PFSK-1 (cell line): ENCODE measurements around the gene SEH1L.

Experiments
- POLR2AphosphoS5 ChIP-seq: IDR thresholded peaks from 2 replicates; pipeline ENCODE4 v1.6.1; 2012; ENCODE audit warnings: low read depth, mild to moderate bottlenecking, control low read depth, low read length, moderate library complexity
- REST ChIP-seq, 2 experiments: IDR thresholded peaks; 2 replicates each; pipeline versions ENCODE4 v1.6.1 to v1.8.0; 2011 to 2012; ENCODE audit warnings: low read depth in 2 of 2, low read length in 2 of 2, control low read depth in 1 of 2, inconsistent platforms in 1 of 2, mild to moderate bottlenecking in 1 of 2, moderate library complexity in 1 of 2; ENCODE audit not compliant: insufficient read depth in 1 of 2
- TAF1 ChIP-seq: IDR thresholded peaks from 2 replicates; pipeline ENCODE4 v1.6.1; 2012; ENCODE audit warnings: low read length, control low read depth, borderline replicate concordance; ENCODE audit not compliant: insufficient read depth

DNA sequence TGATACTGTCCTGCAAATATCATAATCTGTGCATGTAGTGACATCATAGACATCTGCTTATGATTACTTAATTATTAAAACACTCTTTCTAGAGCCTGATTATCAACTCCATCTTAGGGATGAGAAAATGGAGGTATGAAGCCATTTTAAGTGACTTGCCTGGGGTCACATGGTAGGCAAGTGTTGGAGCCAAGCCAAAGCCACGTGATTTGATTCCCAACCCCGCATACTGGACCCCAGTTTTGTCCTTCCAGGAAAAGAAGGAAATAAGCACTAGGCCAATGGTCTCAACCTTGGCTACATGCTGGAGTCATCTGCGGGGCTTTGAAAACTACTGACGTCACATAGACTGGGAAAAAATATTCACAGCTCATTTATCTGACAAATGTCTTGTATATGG, 19.6 kb upstream of the SEH1L start:
- no peak for TF ChIP-seq TAF1
- no peak for TF ChIP-seq POLR2AphosphoS5
- TF ChIP-seq REST (IDR thresholded peaks at IDR 0.05; ENCODE audit: insufficient read depth in 1 of 2, low read depth in 2 of 2, low read length in 2 of 2) = no peak
